Vagina (tissue), 2 donors: ENCODE measurements around the gene PSMD14.

Source experiments
- CTCF ChIP-seq, 3 experiments: fragments of 450-650 bp in 2 of 3; fragments of 200-600 bp in 1 of 3; sonication (generic) in 1 of 3; IDR thresholded peaks; one replicate each; pipeline ENCODE4 v1.5.1; 2017 to 2019; ENCODE audit warnings: antibody characterized with exemption in 3 of 3, mild to moderate bottlenecking in 2 of 3, moderate library complexity in 2 of 3
- POLR2A ChIP-seq, 2 donors: fragments of 450-650 bp; IDR thresholded peaks; one replicate each; pipeline ENCODE4 v1.6.1; 2017; ENCODE audit warnings: antibody characterized with exemption in 2 of 2, mild to moderate bottlenecking in 2 of 2, moderate library complexity in 2 of 2
- POLR2AphosphoS5 ChIP-seq, 2 donors: sonication (generic); formaldehyde crosslinking; IDR thresholded peaks; one replicate each; pipeline ENCODE4 v1.9.0; 2017; ENCODE audit warnings: antibody characterized with exemption in 2 of 2, mild to moderate bottlenecking in 2 of 2, low read depth in 1 of 2; ENCODE audit not compliant: insufficient read depth in 1 of 2

- TF ChIP-seq CTCF (IDR thresholded peaks at IDR 0.05) = no peak
- no peak for TF ChIP-seq POLR2A (IDR thresholded peaks at IDR 0.05)
- TF ChIP-seq POLR2AphosphoS5 (IDR thresholded peaks at IDR 0.05; ENCODE audit: insufficient read depth in 1 of 2, low read depth in 1 of 2) = no peak
Observed at GRCh38 chr2:161430386-161430785, 122.2 kb downstream of the PSMD14 start.
